NCI-H774 (cell line): ENCODE measurements around the gene CFAP73.

Experiments
- DNase-seq: peaks from one replicate; lab custom pipeline; 2025; lab: John Stamatoyannopoulos, UW

CFAP73 gene

GRCh38 chr12:113142173-113142885 lies 7.2 kb upstream of the CFAP73 start:
- peak; percentile 14 for DNase-seq

GRCh38 chr12:113142886-113143332 lies 6.6 kb upstream of the CFAP73 start:
- DNase-seq: no peak

GRCh38 chr12:113143959-113144358 lies 5.6 kb upstream of the CFAP73 start:
- DNase-seq: no peak

- DNase-seq: no peak
Measured at GRCh38 chr12:113144806-113145205, 4.7 kb upstream of the CFAP73 start.

- no peak for DNase-seq
Measured at GRCh38 chr12:113145720-113146551, 3.6 kb upstream of the CFAP73 start.

- DNase-seq: no peak
Measured at GRCh38 chr12:113146999-113147398, 2.5 kb upstream of the CFAP73 start.

- DNase-seq: no peak
Measured at GRCh38 chr12:113151655-113152054, 2.1 kb downstream of the CFAP73 start.

- DNase-seq: no peak
Measured at GRCh38 chr12:113152196-113152834, 2.8 kb downstream of the CFAP73 start.

GRCh38 chr12:113152835-113153814 lies 3.6 kb downstream of the CFAP73 start:
- DNase-seq: peak; percentile 79

GRCh38 chr12:113154351-113154973 lies 4.9 kb downstream of the CFAP73 start:
- peak; percentile 46 for DNase-seq

- no peak for DNase-seq
Measured at GRCh38 chr12:113155060-113155459, 5.5 kb downstream of the CFAP73 start.

- no peak for DNase-seq
Measured at GRCh38 chr12:113155646-113156045, 6.1 kb downstream of the CFAP73 start.

GRCh38 chr12:113157218-113157859 lies 7.8 kb downstream of the CFAP73 start:
- no peak for DNase-seq

- DNase-seq: no peak
Measured at GRCh38 chr12:113158439-113159203, 9.1 kb downstream of the CFAP73 start.

GRCh38 chr12:113159937-113160336 lies 10.4 kb downstream of the CFAP73 start:
- DNase-seq: no peak

GRCh38 chr12:113161415-113162016 lies 12.0 kb downstream of the CFAP73 start:
- peak; percentile 18 for DNase-seq

- DNase-seq: no peak
Measured at GRCh38 chr12:113162102-113163029, 12.8 kb downstream of the CFAP73 start.

GRCh38 chr12:113163030-113163360 lies 13.5 kb downstream of the CFAP73 start:
- DNase-seq: no peak
